HG02973 (cell line): ENCODE results near the gene DCAF8.

ENCODE experiments used
- ATAC-seq: cut with Tn5 transposase; IDR thresholded peaks from one replicate; pipeline ENCODE4 v1.9.1; 2021; ENCODE audit warnings: moderate library complexity; ENCODE audit not compliant: unreplicated experiment

DCAF8 gene

GRCh38 chr1:160227034-160227433, 35.3 kb downstream of the DCAF8 start:
- ATAC-seq, result no peak

GRCh38 chr1:160226623-160227022, 35.7 kb downstream of the DCAF8 start:
- ATAC-seq, result no peak

- ATAC-seq, result no peak
Measured at GRCh38 chr1:160225345-160225744, 37.0 kb downstream of the DCAF8 start.

GRCh38 chr1:160224606-160225005, 37.7 kb downstream of the DCAF8 start:
- ATAC-seq, result no peak

- no peak for ATAC-seq
Measured at GRCh38 chr1:160222546-160222945, 39.8 kb downstream of the DCAF8 start.

- no peak for ATAC-seq
Measured at GRCh38 chr1:160221089-160221488, 41.3 kb downstream of the DCAF8 start.

GRCh38 chr1:160220301-160220700, 42.0 kb downstream of the DCAF8 start:
- ATAC-seq, result no peak

GRCh38 chr1:160219062-160219929, 43.1 kb downstream of the DCAF8 start:
- ATAC-seq, result no peak

GRCh38 chr1:160217481-160218051, 44.8 kb downstream of the DCAF8 start:
- no peak for ATAC-seq

GRCh38 chr1:160216301-160216700, 46.0 kb downstream of the DCAF8 start:
- no peak for ATAC-seq

GRCh38 chr1:160214481-160215140, 47.7 kb downstream of the DCAF8 start:
- no peak for ATAC-seq

GRCh38 chr1:160211046-160211790, 51.1 kb downstream of the DCAF8 start:
- ATAC-seq, result no peak

GRCh38 chr1:160210561-160210960, 51.8 kb downstream of the DCAF8 start:
- ATAC-seq, result no peak

GRCh38 chr1:160209321-160210046, 52.9 kb downstream of the DCAF8 start:
- no peak for ATAC-seq

- no peak for ATAC-seq
Measured at GRCh38 chr1:160208557-160209320, 53.6 kb downstream of the DCAF8 start.

GRCh38 chr1:160207771-160208556, 54.4 kb downstream of the DCAF8 start:
- no peak for ATAC-seq

GRCh38 chr1:160207118-160207650, 55.2 kb downstream of the DCAF8 start:
- ATAC-seq, result no peak

GRCh38 chr1:160206421-160207117, 55.8 kb downstream of the DCAF8 start:
- no peak for ATAC-seq
